ACC112 (cell line): ENCODE data around the gene LCN12.

Source experiments
- H2AFZ ChIP-seq: fragments of 200-600 bp; sonication (generic); one replicate; pipeline ENCODE4 v1.6.0; 2017; ENCODE audit warnings: antibody characterized with exemption, low read length; ENCODE audit not compliant: unreplicated experiment
- H3K27ac ChIP-seq: fragments of 200-600 bp; sonication (generic); 2 replicates; pipeline ENCODE4 v1.5.1; 2014; ENCODE audit warnings: low read depth, mild to moderate bottlenecking, antibody characterized with exemption, low read length, moderate library complexity
- H3K27me3 ChIP-seq: fragments of 200-600 bp; sonication (generic); 2 replicates; pipeline ENCODE4 v1.6.1; 2014; ENCODE audit warnings: mild to moderate bottlenecking, antibody characterized with exemption, low read length, moderate library complexity, mixed read lengths; ENCODE audit not compliant: insufficient read depth
- H3K36me3 ChIP-seq: fragments of 200-600 bp; sonication (generic); 2 replicates; pipeline ENCODE4 v1.6.1; 2016; ENCODE audit warnings: mild to moderate bottlenecking, antibody characterized with exemption, low read length, moderate library complexity, mixed read lengths; ENCODE audit not compliant: insufficient read depth
- H3K4me1 ChIP-seq: fragments of 200-600 bp; sonication (generic); one replicate; pipeline ENCODE4 v1.6.1; 2016; ENCODE audit warnings: low read length, mixed read lengths; ENCODE audit not compliant: insufficient read depth, unreplicated experiment, control insufficient read depth
- H3K4me3 ChIP-seq: fragments of 200-600 bp; sonication (generic); 2 replicates; pipeline ENCODE4 v1.5.1; 2014; ENCODE audit warnings: mild to moderate bottlenecking, low read depth, low read length
- H3K79me2 ChIP-seq: fragments of 200-600 bp; sonication (generic); one replicate; pipeline ENCODE4 v1.6.0; 2016; ENCODE audit warnings: low read length; ENCODE audit not compliant: control insufficient read depth, unreplicated experiment, insufficient read depth

The LCN12 gene

DNA sequence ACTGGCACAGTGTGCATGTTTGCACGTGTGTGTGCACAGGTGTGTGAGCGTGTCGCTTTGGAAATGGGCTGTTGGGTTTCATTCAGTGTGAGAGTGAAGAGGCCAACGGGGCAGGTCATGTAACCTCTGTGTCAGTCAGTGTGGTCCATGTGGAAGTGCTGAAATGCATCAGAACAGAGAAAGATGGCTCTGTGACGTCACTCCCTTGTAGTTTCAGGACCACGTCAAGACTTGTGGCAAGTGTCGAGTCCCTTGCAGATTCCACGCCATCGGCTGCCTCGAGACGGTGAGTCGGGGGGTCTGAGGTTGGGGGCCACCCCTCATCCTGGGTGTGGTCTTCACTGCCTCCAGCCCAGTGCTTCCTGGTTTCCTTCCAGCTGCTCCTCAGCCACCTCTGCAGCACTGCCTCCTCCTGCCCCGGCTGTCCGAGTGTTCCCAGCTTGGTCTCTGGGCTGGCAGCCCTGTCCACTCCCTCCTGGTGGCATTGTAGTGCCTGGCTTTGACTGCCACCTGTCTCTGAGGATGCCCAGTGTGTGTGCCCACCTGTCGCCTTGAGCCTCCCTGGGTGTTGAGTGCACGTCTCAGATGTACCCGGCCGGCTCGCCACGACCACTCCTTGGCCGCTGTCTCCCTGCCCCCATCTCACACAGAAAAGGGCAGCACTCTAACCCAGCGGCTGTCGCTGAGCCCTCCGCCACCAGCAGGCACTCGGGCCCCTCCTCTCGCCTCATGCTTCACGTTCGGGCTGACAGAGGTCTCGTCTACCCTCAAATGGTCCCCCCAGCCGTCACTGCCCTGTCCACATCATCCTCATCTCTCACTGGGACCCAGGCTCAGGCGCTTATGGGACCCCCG lies 35.5 kb upstream of the LCN12 start:
- H3K79me2 ChIP-seq: no peaks in the 10 kb centered on the region
- no peaks in the 10 kb centered on the region for H3K27me3 ChIP-seq
- H2AFZ ChIP-seq: no peak overlapping the region
- no peak overlapping the region for H3K4me3 ChIP-seq
- H3K36me3 ChIP-seq: peaks cover 3% of the 10 kb centered on the region; the same call in 1 of the 2 replicates
- H3K27ac ChIP-seq: no peak overlapping the region
- H3K4me1 ChIP-seq: no peaks in the 10 kb centered on the region

DNA sequence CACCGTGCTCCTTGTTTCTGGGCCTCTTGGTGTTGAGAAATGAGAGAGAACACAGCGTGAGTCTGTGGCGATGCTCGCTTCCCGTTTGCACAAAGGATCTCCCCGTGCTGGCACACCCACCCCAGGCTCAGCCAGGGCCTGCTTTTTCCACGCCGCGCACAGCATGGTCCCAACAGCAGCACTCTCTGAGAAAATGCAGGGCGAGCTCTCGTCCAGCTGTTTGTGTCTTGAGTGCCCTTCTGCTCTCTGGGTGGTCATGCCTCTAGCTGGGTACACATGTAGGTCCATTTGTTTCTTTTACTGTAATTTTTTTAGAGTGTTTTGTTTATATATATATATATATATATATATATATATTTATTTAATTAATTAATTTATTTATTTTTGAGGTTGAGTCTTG lies 34.2 kb upstream of the LCN12 start:
- H2AFZ ChIP-seq: no peak overlapping the region
- H3K36me3 ChIP-seq: peaks cover 3% of the 10 kb centered on the region; the same call in 1 of the 2 replicates
- no peaks in the 10 kb centered on the region for H3K4me1 ChIP-seq
- no peak overlapping the region for H3K27ac ChIP-seq
- H3K79me2 ChIP-seq: no peaks in the 10 kb centered on the region
- H3K4me3 ChIP-seq: no peak overlapping the region
- H3K27me3 ChIP-seq: no peaks in the 10 kb centered on the region

DNA sequence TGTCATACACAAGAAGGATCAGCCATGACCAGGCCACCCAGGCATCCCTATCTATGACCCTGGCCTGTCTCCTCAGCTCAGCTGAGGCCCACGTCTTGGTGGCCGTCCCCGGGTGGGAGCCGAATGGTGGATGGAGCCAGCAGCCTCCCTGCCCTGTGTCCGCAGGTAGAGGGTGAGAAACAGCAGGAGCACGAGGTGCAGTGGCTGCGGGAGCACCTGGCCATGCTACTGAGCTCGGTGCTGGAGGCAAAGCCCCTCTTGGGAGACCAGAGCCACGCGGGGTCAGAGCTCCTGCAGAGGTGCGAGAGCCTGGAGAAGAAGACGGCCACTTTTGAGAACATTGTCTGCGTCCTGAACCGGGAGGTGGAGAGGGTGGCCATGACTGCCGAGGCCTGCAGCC lies 32.0 kb upstream of the LCN12 start:
- H2AFZ ChIP-seq: no peak overlapping the region
- no peaks in the 10 kb centered on the region for H3K27me3 ChIP-seq
- no peak overlapping the region for H3K4me3 ChIP-seq
- H3K4me1 ChIP-seq: no peaks in the 10 kb centered on the region
- no peaks in the 10 kb centered on the region for H3K79me2 ChIP-seq
- no peak overlapping the region for H3K27ac ChIP-seq
- peaks cover 3% of the 10 kb centered on the region; the same call in 1 of the 2 replicates for H3K36me3 ChIP-seq

DNA sequence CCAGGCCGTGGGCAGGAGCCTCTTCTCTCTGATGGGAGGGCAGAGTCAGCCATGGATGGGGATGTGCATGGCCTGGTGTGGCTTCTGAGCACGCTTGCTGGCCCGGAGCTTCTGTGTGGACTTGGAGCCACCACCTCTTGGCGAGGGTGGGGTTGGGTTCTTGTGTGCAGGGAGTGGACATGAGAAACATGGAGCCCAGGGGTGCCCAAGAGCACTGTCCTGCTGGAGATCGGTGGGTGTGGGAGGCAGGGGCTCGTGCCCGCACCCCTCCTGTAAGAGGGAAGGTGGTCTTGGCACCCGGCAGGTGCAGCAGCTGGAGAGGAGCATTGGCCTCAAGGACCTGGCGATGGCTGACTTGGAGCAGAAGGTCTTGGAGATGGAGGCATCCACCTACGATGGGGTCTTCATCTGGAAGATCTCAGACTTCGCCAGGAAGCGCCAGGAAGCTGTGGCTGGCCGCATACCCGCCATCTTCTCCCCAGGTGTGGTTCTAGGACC lies 31.3 kb upstream of the LCN12 start:
- no peak overlapping the region for H2AFZ ChIP-seq
- no peaks in the 10 kb centered on the region for H3K27me3 ChIP-seq
- no peaks in the 10 kb centered on the region for H3K4me1 ChIP-seq
- no peak overlapping the region for H3K4me3 ChIP-seq
- no peaks in the 10 kb centered on the region for H3K79me2 ChIP-seq
- H3K36me3 ChIP-seq: no peaks in the 10 kb centered on the region; the same call in 1 of the 2 replicates
- H3K27ac ChIP-seq: no peak overlapping the region

DNA sequence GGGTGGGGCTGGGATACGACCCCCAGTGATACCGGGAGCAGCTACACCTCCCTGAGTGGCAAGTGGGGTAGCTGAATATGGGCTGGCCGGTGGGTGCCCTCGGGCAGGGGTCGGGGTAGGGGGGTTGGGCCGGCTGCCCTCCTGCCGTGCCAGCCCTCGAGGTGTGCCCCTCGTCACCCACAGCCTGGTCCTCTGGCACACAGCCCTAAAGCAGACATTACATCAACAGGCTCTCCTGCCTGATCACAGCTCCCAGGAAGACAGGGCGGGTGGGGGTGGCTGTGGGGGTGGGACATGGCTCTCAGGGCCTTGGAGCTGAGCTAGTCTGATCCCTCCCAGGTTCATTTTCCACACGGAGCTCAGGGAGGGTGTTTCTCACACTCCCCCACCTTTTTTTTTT lies 30.8 kb upstream of the LCN12 start:
- Histone ChIP-seq H3K36me3 (no peaks in the 10 kb centered on the region; the same call in 1 of the 2 replicates), H3K27ac (no peak overlapping the region), H3K4me3 (no peak overlapping the region), H2AFZ (no peak overlapping the region), H3K79me2 (no peaks in the 10 kb centered on the region), H3K27me3 (no peaks in the 10 kb centered on the region), H3K4me1 (no peaks in the 10 kb centered on the region)

DNA sequence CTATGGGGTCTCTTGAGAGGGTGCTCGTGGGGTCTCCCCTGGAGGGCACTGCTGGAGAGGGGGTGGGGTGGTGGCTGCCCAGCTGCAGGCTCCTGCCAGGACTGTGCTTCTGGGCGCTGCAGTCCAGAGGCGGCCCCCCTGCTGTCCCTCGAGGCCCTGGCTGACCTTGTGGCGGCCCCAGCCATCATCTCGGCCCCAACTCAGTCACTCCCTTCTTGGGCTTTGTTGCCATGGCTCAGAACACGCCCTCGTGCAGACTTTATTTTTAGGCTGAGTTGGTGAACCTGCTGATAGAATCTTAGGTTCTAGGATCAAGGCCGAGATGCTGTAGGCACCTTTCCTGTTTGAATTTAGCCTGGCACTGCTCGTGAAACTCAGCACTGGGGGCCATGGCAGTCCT lies 30.4 kb upstream of the LCN12 start:
- Histone ChIP-seq H3K79me2 (no peaks in the 10 kb centered on the region), H2AFZ (no peak overlapping the region), H3K4me1 (no peaks in the 10 kb centered on the region), H3K27ac (no peak overlapping the region), H3K27me3 (no peaks in the 10 kb centered on the region), H3K36me3 (no peaks in the 10 kb centered on the region; the same call in 1 of the 2 replicates), H3K4me3 (no peak overlapping the region)

DNA sequence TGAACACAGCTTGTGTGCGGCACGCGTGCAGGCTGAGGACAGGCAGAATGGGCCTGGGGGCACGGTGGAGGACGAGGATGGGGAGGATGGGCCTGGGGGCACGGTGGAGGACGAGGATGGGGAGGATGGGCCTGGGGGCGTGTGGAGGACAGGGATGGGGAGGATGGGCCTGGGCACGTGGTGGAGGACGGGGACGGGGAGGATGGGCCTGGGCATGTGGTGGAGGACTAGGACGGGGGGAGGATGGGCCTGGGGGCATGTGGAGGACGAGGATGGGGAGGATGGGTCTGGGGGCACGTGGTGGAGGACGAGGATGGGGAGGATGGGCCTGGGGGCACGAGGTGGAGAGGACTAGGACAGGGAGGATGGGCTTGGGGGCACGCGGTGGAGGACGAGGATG lies 29.5 kb upstream of the LCN12 start:
- H3K27ac ChIP-seq: no peak overlapping the region
- H3K4me3 ChIP-seq: no peak overlapping the region
- H3K79me2 ChIP-seq: no peaks in the 10 kb centered on the region
- no peak overlapping the region for H2AFZ ChIP-seq
- no peaks in the 10 kb centered on the region; the same call in 1 of the 2 replicates for H3K36me3 ChIP-seq
- peaks cover 3% of the 10 kb centered on the region for H3K4me1 ChIP-seq
- H3K27me3 ChIP-seq: no peaks in the 10 kb centered on the region

DNA sequence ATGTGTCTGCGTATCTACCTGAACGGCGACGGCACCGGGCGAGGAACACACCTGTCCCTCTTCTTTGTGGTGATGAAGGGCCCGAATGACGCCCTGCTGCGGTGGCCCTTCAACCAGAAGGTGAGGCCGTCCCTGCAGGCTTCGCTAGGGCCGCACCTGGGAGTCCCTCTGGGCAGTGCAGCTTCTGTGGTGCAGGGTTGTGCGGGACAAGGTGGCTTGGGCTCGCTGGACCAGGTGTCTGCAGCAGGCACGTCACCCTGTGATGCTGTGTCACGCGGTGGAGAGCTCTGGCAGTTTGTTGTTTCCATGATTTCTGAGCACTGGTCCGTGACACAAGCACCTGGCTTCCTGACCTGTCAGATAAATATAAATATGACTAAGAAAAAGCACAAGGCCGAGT lies 28.2 kb upstream of the LCN12 start:
- Histone ChIP-seq H3K36me3 (peaks cover 4% of the 10 kb centered on the region; the same call in 1 of the 2 replicates), H3K4me1 (peaks cover 9% of the 10 kb centered on the region), H3K27me3 (no peaks in the 10 kb centered on the region), H3K79me2 (no peaks in the 10 kb centered on the region), H2AFZ (no peak overlapping the region), H3K27ac (no peak overlapping the region), H3K4me3 (no peak overlapping the region)

DNA sequence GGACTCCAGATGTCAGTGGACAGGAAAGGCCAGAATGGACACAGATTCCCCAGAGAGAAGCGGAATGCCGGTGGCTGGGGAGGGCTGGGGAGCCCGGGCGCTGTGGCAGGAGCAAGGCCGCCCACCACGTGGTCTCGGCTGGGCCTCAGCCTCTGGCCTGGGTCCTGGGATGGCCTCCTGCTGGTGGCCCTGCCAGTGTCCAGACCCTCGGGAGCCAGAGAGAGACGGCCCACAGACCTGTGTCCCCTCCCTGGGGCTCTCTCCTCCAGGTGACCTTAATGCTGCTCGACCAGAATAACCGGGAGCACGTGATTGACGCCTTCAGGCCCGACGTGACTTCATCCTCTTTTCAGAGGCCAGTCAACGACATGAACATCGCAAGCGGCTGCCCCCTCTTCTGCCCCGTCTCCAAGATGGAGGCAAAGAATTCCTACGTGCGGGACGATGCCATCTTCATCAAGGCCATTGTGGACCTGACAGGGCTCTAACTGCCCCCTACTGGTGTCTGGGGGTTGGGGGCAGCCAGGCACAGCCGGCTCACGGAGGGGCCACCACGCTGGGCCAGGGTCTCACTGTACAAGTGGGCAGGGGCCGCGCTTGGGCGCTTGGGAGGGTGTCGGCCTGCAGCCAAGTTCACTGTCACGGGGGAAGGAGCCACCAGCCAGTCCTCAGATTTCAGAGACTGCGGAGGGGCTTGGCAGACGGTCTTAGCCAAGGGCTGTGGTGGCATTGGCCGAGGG lies 26.5 kb upstream of the LCN12 start:
- no peaks in the 10 kb centered on the region for H3K79me2 ChIP-seq
- H3K36me3 ChIP-seq: peaks cover 4% of the 10 kb centered on the region; the same call in 1 of the 2 replicates
- H3K27ac ChIP-seq: no peak overlapping the region
- H3K27me3 ChIP-seq: no peaks in the 10 kb centered on the region
- H3K4me3 ChIP-seq: no peak overlapping the region
- peaks cover 9% of the 10 kb centered on the region for H3K4me1 ChIP-seq
- H2AFZ ChIP-seq: no peak overlapping the region

DNA sequence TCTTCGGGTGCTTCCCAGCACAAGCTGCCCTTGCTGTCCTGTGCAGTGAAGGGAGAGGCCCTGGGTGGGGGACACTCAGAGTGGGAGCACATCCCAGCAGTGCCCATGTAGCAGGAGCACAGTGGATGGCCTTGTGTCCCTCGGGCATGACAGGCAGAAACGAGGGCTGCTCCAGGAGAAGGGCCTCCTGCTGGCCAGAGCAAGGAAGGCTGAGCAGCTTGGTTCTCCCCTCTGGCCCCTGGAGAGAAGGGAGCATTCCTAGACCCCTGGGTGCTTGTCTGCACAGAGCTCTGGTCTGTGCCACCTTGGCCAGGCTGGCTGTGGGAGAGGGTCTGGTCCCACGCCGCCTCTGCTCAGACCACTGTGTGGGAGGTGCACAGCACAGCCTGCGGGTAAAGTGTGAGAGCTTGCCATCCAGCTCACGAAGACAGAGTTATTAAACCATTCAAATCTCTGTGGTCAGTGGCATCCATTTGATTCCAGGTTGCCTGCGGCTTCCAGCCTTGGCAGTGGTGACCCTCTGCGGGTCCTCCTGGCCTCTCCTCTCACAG lies 25.8 kb upstream of the LCN12 start:
- no peak overlapping the region for H2AFZ ChIP-seq
- H3K4me1 ChIP-seq: peaks cover 9% of the 10 kb centered on the region
- no peak overlapping the region for H3K4me3 ChIP-seq
- H3K36me3 ChIP-seq: peaks cover 7% of the 10 kb centered on the region; the same call in 1 of the 2 replicates
- no peak overlapping the region for H3K27ac ChIP-seq
- no peaks in the 10 kb centered on the region for H3K27me3 ChIP-seq
- H3K79me2 ChIP-seq: no peaks in the 10 kb centered on the region
